Measurements from ENCODE around the gene LILRB4.
"Not testable (repeated sequence)": the region's sequence is repeated elsewhere in the genome, so short reads cannot be mapped to it uniquely, and the experiment has no call there.

LILRB4 gene

DNA sequence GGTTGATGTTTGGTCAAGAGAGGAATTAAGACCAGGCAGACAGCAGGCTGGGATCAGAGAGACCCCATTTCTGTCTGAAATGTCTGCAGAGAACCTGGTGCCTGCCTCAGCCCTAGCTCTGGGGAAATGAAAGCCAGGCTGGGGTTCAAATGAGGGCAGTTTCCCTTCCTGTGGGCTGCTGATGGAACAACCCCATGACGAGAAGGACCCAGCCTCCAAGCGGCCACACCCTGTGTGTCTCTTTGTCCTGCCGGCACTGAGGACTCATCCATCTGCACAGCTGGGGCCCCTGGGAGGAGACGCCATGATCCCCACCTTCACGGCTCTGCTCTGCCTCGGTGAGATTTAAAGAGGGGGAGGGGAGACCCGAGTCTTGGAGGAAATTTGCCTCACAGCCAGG lies at the start of gene LILRB4:
TSS of gene LILRB4 (plus strand) at position 256 of the 400 bp plus-strand sequence. CDS start at position 305, 49 bp downstream.
- DNase-seq, result no peak

- DNase-seq, result no peak
Observed at GRCh38 chr19:54614726-54615125, 48.1 kb upstream of the LILRB4 start.

- DNase-seq, result no peak
Observed at GRCh38 chr19:54616057-54616456, 46.7 kb upstream of the LILRB4 start.

DNA sequence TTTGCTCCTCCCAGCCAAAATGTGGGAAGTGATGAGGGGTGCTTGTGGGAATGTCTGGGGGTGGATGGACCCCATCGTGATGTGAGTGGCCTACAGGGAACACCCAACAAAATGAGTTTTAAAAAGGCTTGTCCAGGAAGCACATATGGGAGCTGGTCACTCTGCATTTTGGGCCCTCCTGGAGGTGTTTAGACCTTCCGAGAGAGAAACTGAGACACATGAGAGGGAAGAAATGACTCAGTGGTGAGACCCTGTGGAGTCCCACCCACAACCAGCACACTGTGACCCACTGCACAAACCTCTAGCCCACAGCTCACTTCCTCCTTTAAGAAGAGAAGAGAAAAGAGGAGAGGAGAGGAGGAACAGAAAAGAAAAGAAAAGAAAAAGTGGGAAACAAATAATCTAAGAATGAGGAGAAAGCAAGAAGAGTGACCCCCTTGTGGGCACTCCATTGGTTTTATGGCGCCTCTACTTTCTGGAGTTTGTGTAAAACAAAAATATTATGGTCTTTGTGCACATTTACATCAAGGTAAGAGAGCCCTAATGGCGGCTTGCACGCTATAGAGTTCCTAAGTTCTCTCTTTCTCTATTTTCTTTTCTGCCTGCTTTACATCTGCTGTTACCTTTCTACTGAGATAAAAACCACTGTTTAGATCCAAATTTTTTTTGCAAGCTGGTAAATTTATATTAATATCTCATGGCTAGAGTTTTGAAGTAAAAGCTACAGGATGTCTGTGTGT lies 45.8 kb upstream of the LILRB4 start:
- DNase-seq, result no peak

- DNase-seq, result no peak
Observed at GRCh38 chr19:54620464-54620863, 42.3 kb upstream of the LILRB4 start.

DNA sequence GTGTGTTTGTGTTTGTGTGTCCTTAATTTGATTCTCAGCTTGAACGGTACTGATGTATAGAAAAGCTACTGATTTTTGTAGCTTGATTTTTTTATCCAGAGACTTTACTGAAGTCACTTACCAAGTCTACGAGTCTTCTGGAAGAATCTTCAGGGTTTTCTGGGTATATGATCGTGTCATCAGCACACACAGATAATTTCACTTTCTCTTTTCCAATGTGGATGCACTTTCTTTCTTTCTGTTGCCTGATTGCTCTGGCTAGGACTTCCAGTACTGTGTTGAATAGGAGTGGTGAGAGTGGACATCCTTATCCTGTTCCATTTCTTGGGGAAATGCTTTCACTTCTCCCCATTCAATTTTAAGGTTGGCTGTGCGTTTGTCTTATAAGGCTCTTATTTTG lies 40.4 kb upstream of the LILRB4 start:
- DNase-seq, result no peak

DNA sequence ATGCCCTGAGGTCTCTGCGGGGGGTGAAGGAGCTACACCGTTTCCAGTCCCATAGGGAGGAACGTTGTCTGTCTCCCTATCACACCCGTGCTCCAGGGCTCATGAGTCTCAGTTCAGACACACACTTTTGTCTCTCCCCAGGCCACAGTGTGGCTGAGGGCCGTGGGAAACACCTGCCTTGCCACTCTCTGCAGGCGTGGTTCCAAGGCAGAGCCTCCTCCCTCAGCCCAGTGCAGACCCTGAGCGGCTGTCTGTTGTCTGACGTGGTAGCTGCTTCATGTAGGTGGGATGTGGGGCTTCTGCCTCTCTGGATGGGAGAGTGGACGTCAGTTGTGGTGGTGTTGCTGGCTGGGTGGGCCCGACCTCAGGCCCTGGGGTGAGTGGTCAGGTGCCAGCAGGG lies 38.6 kb upstream of the LILRB4 start:
- DNase-seq, result not testable (repeated sequence)

DNA sequence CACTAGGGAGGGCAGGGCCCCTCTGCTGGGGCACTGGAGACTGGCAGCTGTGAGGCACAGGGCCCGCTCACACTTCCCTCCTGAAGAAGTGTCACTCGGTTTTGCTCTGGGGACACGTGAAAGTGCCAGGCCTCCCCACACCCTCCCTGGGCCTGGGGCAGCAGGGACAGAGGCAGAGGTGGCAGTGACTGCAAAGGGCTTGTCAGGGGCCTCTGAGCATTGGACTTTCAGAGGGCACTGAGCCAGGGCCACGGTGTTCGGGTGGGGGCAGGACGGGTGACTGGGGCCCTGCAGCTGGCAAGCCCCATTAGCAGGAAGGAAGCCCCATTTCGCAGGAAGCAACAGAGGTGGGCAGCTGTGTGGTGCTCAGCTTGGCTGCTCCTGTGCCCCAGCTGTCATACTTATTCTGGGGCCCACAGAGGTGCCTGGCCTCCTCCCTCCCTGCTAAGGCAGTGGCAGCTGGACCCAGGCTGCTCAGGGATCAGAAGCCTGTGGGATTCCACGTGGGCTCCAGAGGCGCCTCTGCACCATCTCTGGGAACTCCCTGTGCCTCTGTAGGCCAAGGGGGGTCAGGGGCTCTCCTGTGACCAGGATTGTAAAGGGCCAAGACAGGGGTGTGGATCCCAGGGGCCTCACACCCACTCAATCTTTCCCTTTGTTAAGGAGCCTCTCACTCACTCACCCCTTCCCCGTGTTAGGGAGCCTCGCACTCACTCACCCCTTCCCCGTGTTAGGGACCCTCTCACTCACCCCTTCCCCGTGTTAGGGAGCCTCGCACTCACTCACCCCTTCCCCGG lies 37.7 kb upstream of the LILRB4 start:
- not testable (repeated sequence) for DNase-seq

DNA sequence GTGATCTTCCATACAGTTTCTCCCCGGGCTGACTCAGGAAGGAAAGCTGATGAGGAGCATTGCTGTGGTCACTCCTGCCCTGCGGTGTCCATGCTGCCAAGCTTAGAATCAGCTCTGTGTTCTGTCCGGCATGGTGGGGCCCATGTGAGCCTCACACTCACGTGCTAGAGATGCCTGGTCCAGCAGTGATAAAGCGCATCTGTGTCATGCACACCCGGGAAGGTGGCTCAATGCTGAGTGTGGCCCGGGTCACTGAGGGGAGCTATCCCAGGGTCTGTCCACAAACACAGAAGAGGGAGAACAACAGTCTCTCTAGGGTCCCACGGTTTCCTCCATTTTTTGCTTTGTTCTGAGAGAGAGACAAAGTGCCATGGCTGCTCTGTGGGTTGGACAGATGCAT lies 36.0 kb upstream of the LILRB4 start:
- DNase-seq, result no peak

GRCh38 chr19:54627912-54628311 lies 34.9 kb upstream of the LILRB4 start:
- not testable (repeated sequence) for DNase-seq

DNA sequence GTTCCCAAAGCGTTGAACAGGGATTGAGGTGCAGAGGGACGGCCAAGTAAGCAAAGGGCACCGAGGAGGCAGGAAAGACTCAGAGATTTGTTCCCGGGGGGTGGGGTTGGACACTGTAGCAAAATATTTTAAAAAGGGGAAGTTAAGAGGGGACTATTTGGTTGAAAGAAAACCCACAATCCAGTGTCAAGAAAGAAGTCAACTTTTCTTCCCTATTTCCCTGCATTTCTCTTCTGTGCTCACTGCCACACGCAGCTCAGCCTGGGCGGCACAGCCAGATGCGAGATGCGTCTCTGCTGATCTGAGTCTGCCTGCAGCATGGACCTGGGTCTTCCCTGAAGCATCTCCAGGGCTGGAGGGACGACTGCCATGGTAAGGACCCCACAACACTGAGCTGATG lies 32.5 kb upstream of the LILRB4 start, which contains the start of gene LILRB1:
TSS of gene LILRB1 (plus strand) at position 223 of the 400 bp plus-strand sequence. CDS start 590 bp downstream, outside the sequence.
- DNase-seq, result not testable (repeated sequence)

GRCh38 chr19:54630782-54631181 lies 32.0 kb upstream of the LILRB4 start:
- no peak for DNase-seq

DNA sequence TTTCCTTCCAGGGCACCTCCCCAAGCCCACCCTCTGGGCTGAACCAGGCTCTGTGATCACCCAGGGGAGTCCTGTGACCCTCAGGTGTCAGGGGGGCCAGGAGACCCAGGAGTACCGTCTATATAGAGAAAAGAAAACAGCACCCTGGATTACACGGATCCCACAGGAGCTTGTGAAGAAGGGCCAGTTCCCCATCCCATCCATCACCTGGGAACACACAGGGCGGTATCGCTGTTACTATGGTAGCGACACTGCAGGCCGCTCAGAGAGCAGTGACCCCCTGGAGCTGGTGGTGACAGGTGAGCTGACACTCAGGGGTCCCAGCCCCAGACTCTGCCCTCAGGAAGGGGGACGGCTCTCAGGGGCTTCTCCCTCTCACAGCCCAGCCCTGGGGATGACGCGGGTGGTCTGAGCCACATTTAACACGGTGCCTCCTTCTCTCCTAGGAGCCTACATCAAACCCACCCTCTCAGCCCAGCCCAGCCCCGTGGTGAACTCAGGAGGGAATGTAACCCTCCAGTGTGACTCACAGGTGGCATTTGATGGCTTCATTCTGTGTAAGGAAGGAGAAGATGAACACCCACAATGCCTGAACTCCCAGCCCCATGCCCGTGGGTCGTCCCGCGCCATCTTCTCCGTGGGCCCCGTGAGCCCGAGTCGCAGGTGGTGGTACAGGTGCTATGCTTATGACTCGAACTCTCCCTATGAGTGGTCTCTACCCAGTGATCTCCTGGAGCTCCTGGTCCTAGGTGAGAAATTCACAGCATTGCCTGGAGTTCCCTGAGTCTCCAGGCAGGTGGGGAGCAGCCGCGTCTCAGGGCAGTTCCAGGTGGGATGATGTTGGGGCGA lies 31.1 kb upstream of the LILRB4 start:
- not testable (repeated sequence) for DNase-seq

DNA sequence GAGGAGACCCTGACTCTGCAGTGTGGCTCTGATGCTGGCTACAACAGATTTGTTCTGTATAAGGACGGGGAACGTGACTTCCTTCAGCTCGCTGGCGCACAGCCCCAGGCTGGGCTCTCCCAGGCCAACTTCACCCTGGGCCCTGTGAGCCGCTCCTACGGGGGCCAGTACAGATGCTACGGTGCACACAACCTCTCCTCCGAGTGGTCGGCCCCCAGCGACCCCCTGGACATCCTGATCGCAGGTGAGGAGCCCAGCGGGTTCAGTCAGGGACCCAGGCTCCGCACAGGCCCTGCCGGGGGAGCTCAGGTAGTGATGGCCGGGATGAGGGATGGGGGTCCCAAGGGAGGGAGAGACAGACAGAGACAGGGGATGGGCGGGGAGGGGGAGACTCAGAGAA lies 30.3 kb upstream of the LILRB4 start:
- not testable (repeated sequence) for DNase-seq

DNA sequence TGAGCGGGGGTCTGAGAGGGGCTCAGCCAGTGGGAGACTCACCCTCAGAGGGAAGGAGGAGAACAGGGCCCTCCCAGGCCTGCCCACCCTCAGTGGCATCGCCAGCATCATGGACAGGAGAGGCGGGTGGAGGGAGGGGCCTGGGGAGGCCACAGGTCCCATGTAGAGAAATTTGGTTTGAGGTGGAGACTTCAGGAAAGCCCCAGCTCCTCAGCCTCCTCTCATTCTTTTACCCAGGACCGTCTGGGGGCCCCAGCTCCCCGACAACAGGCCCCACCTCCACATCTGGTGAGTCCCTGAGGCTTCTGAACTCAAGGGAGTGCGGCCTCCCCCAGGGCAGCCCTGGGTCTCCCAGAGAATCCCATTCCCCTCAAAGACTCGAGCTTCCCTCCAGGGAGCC lies 29.4 kb upstream of the LILRB4 start:
- no peak for DNase-seq

DNA sequence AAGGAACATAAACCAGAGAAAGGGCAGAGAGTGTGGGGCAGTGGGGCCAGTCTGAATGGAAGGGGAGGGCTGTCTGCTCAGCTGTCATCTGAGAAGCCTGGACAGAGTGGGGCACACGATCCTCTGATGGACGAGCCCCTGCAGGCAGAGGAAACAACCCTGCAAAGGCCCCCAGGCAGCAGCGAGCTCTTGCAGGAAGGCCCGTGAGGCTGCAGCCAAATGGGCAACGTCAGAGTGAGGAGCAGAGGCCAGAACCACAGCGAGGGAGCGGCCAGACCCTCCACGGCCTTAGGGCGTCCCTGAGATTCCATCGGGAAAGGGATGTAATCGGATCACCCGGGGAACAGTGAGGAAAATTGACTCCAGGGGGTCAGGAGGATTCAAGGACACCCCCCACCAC lies 26.7 kb upstream of the LILRB4 start:
- not testable (repeated sequence) for DNase-seq

DNA sequence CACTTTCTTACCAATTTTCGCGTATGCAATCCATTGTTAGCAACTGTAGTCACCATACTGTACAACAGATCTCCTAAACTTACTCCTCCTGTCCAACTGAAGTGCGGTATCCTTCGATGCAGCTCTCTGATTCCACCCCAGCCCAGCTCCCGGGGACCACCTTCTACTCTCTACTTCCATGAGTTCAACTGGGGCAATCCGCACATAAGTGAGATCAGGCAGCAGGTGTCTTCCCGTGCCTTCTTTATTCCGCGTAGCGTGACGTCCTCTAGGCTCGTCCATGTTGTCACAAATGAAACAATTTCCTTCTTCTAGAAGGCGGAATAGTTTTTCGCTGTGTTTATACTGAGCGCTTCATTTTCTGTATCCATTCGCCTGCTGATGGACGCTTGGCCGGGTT lies 24.1 kb upstream of the LILRB4 start:
- DNase-seq, result no peak

- not testable (repeated sequence) for DNase-seq
Observed at GRCh38 chr19:54642953-54643352, 19.8 kb upstream of the LILRB4 start.

DNA sequence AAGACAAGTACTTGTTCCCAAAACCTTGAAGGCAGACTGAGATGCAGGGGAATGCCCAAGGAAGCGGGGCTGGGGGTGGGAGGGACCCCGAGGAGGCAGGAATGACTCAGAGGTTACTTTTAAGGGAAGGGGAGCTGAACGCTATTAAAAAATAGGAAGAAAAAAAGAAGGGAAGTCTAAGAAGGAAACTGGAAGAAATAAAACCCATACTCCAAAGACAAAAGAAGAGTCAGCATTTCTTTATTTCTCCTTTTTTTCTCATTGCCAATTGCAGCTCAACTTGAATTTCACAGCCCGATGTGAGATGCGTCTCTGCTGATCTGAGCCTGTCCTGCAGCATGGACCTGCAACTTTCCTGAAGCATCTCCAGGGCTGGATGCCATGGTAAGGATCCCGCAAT lies 19.2 kb upstream of the LILRB4 start:
- not testable (repeated sequence) for DNase-seq

DNA sequence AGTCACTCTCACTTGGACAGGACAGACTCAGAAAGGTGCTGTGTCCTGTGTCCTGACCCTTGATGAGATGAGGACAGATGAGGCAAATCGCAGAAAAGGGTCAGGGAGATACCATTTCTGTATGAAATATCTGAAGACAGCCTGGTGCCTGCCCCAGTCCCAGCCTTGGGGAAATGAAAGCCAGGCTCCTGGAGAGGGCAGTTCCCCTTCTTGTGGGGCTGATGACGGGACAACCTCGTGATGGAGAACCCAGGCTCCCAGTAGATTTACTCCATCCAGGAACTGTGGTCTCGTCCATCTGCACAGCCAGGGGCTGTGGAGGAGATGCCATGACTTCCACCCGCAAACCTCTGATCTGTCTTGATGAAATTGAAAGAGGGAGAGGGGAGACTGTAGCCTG lies 18.7 kb upstream of the LILRB4 start:
- no peak for DNase-seq

DNA sequence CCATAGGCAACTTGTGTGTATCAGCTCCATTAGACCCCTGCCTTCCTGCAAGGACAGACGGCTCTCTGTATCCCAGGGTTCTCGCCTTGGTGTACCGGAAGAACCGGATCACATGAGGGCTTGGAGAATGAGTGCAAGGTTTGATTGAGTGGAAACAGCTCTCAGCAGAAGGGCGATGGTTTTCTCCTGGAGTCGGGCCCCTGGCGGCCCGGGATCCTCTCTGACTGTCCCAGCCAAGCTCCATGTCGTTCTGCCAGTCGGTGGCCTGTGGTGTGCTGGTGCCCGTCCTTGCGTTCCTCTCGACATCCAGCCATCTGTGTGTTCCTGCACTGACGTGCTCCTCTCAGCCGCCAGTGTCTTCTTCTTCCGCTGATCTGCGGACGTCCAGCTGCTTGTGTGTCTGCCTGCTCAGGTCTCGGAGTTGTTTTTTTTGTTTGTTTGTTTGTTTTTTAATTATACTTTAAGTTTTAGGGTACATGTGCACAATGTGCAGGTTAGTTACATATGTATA lies 16.4 kb upstream of the LILRB4 start:
- DNase-seq, result no peak

DNA sequence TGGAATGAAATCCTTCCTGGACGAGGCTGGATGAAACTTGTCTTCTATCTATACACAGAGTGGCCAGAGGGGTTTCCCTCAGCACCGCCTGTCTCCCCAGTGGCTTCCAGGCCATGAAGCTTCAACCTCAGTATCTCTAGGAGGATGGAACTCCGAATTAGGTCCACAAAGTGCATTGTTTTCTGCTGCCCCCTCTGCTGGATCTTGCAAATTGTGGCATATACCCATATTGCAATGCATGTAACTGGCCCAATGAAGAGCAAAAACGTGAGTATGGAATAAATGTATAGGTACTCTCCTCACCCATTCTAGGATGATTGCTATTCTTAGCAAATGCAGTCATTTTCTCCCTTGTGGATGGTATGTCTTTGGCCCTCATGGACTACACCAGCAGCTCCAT lies 14.7 kb upstream of the LILRB4 start:
- DNase-seq, result no peak

DNA sequence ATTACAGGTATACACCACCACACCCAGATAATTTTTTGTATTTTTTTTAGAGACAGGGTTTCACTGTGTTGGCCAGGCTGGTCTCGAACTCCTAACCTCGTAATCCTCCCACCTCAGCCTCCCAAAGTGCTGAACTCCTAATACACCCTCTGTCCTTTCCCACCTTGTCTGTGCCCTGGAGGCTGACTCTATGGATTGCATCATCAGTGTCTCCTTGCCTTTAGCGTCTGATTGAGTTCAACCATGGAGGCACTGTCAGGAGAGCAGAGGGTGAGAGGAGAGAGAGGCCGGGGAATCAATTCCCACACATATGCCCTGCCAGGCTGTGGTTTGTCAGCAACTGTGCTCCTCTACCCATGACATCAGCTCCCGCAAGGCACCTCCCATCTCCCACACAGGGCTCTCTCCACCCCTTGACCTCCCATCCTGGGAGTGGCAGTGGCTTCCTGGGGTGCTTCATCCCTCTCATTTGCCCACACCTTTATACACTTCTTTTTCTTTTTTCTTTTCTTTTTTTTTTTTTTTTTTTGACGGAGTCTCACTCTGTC lies 12.6 kb upstream of the LILRB4 start:
- DNase-seq, result no peak

Measured in activated gamma-delta T cell treated with Interleukin-2 at 50 U/mL for 16 hours (primary cell).